Dedifferentiated amniotic fluid mesenchymal stem cell (primary cell): ENCODE measurements around the gene ITGB7.
"Not testable (repeated sequence)": the region's sequence is repeated elsewhere in the genome, so short reads cannot be mapped to it uniquely, and the experiment has no call there.

Source experiments
- DNase-seq: peaks from one replicate; pipeline ENCODE4 v3.0.0-alpha.2; 2016; ENCODE audit errors: extremely low spot score

The ITGB7 gene

GRCh38 chr12:53178803-53179202, 28.2 kb downstream of the ITGB7 start:
- not testable (repeated sequence) for DNase-seq

GRCh38 chr12:53177447-53177846, 29.6 kb downstream of the ITGB7 start:
- not testable (repeated sequence) for DNase-seq

- DNase-seq, result no peak
Measured at GRCh38 chr12:53176750-53177149, 30.3 kb downstream of the ITGB7 start.

- no peak for DNase-seq
Measured at GRCh38 chr12:53174881-53175491, 32.1 kb downstream of the ITGB7 start.

GRCh38 chr12:53173085-53173715, 33.9 kb downstream of the ITGB7 start:
- DNase-seq, result peak; percentile 23

GRCh38 chr12:53172352-53172751, 34.7 kb downstream of the ITGB7 start:
- no peak for DNase-seq

GRCh38 chr12:53171725-53172329, 35.2 kb downstream of the ITGB7 start:
- DNase-seq, result no peak

- DNase-seq, result no peak
Measured at GRCh38 chr12:53170876-53171724, 36.0 kb downstream of the ITGB7 start.

- DNase-seq, result no peak
Measured at GRCh38 chr12:53170215-53170614, 36.8 kb downstream of the ITGB7 start.

- no peak for DNase-seq
Measured at GRCh38 chr12:53169644-53170043, 37.4 kb downstream of the ITGB7 start.

GRCh38 chr12:53166837-53167236, 40.2 kb downstream of the ITGB7 start:
- DNase-seq, result no peak

GRCh38 chr12:53163008-53163407, 44.0 kb downstream of the ITGB7 start:
- DNase-seq, result not testable (repeated sequence)

GRCh38 chr12:53161119-53161911, 45.7 kb downstream of the ITGB7 start:
- no peak for DNase-seq

- no peak for DNase-seq
Measured at GRCh38 chr12:53160673-53161072, 46.4 kb downstream of the ITGB7 start.

- no peak for DNase-seq
Measured at GRCh38 chr12:53160000-53160399, 47.1 kb downstream of the ITGB7 start.

GRCh38 chr12:53159195-53159839, 47.7 kb downstream of the ITGB7 start:
- peak; percentile 46 for DNase-seq

GRCh38 chr12:53152390-53152789, 54.7 kb downstream of the ITGB7 start:
- DNase-seq, result no peak

- no peak for DNase-seq
Measured at GRCh38 chr12:53151039-53151438, 56.0 kb downstream of the ITGB7 start.

- DNase-seq, result no peak
Measured at GRCh38 chr12:53147653-53148052, 59.4 kb downstream of the ITGB7 start.

- no peak for DNase-seq
Measured at GRCh38 chr12:53147181-53147580, 59.9 kb downstream of the ITGB7 start.
